GM23248 (cell line): ENCODE measurements around the gene ESYT2.

Experiments used
- EZH2 ChIP-seq: fragments of 200-600 bp; sonication (generic); IDR thresholded peaks from 2 replicates; pipeline ENCODE4 v1.6.1; 2018; ENCODE audit warnings: antibody characterized with exemption, mild to moderate bottlenecking; ENCODE audit not compliant: insufficient read depth, poor library complexity, severe bottlenecking
- EZH2phosphoT487 ChIP-seq: fragments of 200-600 bp; sonication (generic); IDR thresholded peaks from 2 replicates; pipeline ENCODE4 v1.6.1; 2018; ENCODE audit warnings: antibody characterized with exemption, moderate library complexity, mild to moderate bottlenecking, low read depth; ENCODE audit not compliant: insufficient read depth

DNA sequence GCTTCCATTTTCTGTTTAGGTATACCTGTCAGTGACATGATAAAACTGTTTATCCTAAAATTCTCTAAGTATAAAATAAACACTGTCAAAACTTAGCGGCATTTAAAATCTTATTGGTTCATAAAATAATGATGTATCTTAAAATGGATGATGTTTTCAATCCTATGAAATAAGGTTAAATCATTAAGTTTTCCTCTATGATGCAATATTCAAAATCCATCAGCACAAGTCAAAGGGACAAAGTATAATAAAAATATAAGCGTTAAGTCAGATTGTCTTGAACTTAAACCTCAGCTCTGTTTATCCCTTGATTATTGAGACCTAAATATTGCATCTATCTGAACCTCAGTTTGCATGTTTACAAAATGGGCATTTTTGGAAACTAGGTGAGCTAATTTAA, 78.1 kb downstream of the ESYT2 start:
- TF ChIP-seq EZH2: no peak
- no peak for TF ChIP-seq EZH2phosphoT487
